SIG-M5 treated with dmso at 0.1 percent for 504 hours (cell line): ENCODE data around the gene MARK3.
"Not testable (repeated sequence)": the region's sequence is repeated elsewhere in the genome, so short reads cannot be mapped to it uniquely, and the experiment has no call there.

Source experiments
- DNase-seq: peaks from one replicate; lab custom pipeline; 2025; ENCODE audit not compliant: unreplicated experiment; lab: John Stamatoyannopoulos, UW

MARK3 gene

GRCh38 chr14:103510724-103511693 is 125.8 kb downstream of the MARK3 start:
- DNase-seq: no peak

DNA sequence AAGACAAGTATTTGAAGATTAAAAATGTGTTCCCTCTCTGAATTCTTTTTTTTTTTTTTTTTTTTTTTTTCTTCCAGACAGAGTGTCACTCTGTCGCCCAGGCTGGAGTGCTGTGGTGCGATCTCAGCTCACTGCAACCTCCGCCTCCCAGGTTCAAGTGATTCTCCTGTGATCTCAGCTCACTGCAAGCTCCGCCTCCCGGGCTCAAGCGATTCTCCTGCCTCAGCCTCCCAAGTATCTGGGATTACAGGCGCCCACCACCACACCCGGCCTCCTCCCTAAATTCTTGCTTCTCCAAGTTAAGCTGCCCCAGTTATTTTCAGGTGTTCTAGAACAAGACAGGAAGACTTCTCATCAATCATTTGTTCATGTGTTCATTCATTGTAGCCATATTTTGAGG is 127.0 kb downstream of the MARK3 start:
- DNase-seq: not testable (repeated sequence)

DNA sequence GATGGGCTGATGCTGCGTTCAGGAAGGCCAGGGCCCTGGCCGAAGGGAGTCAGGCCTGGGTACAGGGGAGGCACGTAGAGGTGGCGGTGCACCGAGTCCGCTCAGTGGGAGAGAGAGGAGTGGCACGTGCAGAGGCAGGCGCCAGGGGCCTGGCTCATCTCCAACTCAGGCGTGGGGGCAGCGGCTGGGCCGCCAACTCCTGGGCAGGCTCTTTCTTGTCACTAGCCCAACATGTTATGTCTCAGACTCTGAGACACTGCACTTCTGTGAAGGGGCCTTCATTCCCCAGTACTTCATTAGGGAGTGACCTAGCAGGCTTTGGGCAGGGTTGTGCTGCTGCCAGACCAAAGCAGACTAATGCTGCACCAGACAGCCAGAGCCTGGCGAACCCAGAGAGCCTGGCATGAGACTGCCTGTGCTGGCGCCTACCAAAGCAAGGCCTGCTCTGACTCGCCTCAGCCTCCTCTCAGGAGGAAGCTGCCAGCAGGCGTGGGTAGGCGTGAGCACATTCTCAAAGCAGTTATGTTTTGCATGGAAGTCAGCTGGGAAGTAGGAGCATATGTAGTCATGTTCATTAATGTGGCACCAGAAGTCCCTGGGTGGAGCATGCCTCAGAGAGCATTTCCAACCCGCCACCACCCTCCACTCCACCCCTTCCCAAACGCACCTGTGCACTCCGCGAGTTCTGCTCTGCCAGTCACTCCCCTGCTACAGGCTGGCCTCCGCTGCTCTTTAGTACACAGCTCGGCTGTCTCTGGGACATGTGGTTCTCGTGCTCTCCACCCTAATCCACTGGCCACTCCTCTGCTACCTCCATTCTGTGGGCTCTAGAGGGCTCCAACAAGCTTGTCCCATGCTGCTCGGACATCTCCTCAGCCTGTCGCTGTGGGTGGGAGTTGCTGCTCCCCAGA is 127.7 kb downstream of the MARK3 start:
- DNase-seq: no peak

DNA sequence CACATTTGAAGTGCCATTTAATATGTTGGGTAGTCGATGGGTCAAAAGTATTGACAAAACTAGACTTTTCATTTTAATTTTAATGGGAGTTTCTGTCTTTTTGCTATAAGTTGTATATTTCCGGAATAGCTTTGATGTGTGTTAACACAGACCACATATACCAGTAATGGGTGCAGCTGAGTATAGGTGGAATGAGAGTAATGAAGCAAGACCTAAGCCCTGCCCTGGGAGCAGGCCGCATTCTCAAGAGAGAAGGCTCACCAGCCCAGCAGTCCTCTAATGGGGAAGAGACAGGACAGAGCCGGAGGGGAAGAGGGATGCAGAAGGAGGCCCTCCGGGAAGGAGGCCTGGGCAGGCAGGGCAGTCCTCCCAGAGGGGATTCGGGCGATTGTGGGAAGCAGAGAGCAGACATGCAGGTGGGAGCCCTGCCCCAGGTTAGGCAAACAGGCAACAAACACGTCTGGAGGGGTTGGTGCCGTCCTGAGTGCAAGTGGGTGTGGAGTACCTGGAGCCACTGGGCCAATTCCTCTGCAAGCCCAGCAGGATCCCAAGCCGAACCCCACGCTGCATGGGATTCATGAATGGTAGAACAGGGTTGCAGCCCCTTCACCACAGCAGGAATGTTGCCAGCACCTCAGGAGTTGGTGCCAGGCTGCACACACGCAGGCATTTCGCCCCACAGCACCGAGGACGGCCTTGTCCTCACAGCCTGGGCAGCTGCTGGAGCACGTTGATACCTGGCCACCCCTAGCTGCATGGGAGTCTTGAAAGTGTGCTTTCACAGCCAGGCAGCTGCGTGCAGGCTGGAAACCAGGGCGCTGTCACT is 129.6 kb downstream of the MARK3 start:
- no peak for DNase-seq

DNA sequence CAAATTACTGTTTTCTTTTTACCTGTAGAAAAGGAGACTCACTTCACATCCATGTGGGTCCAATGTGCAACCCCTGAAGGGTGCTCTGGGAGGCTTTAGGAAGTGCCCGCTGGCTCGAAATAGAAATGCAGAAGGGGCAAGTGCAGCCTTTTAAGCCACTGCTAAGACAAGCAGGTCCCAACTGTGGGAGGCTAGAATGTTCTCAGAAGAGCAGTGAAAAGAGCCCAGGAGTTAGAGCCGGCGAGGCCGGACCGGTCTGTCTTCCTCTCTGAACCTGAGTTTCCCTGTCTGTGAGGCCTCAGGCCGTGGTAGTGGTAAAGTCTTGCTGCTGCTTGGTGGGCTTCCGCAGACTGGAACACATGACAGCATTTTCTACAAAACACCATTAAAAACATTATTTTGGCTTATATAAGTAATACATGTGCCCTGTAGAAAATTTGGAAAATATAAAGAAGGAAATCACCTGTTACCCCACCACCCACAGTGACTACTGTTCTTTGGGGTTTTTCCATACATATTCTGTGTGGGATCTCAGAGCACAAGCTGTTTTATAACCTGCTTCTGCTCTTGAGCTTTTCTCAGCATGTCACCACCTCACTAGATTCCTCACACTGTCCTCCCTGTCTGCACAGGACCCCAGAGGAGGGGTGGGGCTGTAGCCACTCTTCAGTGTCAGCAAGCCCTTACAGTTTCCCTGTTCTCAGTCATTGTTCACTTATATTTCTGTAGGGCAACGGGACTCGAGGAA is 131.4 kb downstream of the MARK3 start:
- no peak for DNase-seq

DNA sequence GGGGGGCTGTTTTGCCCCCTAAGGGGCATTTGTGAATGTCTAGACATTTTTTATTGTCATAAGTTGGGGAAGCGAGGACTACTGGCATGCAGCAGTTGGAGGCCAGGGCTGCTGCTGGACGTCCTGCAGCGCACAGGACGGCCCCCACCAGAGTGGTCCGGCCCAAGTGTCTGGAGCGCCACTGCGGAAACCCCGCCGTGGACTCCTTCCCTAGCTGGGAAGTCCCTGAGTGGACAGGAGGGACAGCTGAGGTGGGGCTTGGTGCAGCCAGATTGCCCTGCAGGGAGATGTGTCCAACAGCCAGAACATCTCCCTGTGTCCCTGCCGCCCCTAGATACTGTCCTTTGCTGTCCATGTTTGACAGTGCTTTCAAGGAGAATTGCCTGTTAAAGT is 132.0 kb downstream of the MARK3 start:
- DNase-seq: no peak

DNA sequence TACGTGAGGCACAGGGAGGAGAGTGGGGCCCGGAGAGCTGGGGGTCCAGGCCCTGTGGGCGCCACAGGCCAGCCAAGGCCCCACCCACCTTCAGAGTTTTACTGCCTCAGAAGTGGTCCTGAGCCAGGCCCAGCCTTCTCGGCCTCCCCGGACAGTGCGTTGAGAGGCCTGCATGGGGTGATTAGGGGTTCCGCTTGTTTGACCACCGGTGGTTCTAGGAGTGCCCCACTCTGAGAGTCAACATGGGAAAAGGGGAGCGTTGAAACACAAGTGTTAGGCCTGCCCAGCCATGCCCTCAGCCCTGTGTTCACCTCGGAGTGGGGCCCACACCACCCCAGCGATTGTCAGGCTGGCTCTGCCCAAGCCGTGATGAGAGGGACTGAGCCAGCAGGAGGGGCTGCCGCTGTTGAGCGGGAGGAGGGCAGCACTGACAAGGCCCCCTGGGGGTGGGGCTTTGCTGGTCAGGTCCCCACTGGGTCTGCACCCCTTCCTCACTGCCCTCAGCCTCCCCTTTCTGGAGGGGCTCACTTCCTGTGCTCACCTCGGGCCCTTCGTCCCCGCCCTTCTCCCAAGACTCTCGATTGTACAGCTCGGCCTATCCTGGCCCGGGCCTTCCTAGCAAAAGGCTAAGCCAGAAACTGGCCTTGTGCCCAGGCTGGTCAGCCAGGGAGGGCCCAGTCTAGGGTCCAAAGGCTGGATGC is 132.7 kb downstream of the MARK3 start:
- DNase-seq: no peak

- no peak for DNase-seq
Observed at GRCh38 chr14:103518422-103519042, 133.3 kb downstream of the MARK3 start.

- no peak for DNase-seq
Observed at GRCh38 chr14:103519043-103519836, 134.0 kb downstream of the MARK3 start.

- no peak for DNase-seq
Observed at GRCh38 chr14:103519837-103520212, 134.6 kb downstream of the MARK3 start.

GRCh38 chr14:103520269-103520656 is 135.0 kb downstream of the MARK3 start:
- DNase-seq: no peak

DNA sequence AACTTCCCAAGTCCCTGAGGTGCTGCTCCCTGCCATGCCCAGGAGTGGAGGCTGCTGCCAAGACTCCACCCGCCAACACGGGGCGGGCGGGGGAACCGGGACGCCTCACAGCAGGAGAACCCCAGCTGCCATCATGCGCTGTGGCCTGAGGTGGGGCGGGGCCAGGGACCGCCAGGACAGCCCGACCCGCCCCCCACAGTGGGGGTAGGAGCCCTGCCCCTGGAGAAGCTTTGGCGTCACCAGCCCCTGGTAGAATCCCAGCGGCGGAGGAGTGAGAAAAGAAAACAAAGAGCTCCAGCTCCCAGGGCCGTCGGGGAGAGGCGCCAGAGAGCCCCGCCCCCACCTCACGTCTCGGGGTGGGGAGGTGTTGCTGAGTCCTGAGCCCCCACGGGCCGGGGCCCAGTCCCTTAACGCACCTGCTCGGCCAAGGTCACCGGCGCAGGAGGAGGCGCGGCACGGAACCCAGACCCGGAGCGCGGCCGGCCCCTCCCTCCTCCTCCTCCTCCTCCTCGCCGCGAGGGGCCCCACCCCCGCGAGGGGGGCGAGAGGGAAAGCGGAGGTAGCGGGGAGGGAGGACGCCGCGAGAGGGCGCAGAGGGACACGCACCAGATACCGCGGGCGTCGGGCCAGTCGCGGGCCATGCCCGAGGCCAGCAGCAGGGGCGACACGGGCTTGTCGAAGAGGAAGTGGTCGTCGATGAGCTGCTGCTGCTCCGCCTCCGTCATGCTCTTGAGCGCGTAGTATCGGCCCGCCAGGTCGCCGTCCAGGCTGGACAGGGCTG is 135.6 kb downstream of the MARK3 start:
- DNase-seq: peak; percentile 74

DNA sequence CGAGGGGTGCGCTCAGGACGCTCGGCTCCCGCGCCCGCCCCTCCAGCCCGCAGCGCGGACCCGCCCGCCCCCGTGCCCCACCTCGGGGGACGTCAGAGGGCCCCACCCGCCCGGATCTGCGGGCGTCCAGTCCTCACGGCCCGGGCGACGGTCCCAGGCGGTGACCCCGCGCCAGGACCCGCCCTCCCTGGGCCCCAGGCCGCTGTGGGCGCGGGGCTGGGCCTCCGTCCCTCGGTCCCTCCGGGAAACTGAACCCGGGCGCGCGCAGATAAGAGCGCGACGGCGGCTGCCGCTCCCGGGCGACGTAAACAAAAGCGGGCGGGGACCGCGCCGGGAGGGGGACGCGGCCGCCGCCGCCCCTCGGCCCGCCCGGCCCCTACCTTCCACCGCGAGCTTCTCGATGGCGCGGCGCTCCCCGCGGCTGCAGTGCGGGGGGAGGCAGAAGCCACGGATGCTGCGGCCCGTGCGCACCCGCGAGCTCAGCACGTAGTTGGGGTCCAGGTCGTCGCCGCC is 136.3 kb downstream of the MARK3 start:
- DNase-seq: no peak

- no peak for DNase-seq
Observed at GRCh38 chr14:103521951-103522563, 136.8 kb downstream of the MARK3 start.

DNA sequence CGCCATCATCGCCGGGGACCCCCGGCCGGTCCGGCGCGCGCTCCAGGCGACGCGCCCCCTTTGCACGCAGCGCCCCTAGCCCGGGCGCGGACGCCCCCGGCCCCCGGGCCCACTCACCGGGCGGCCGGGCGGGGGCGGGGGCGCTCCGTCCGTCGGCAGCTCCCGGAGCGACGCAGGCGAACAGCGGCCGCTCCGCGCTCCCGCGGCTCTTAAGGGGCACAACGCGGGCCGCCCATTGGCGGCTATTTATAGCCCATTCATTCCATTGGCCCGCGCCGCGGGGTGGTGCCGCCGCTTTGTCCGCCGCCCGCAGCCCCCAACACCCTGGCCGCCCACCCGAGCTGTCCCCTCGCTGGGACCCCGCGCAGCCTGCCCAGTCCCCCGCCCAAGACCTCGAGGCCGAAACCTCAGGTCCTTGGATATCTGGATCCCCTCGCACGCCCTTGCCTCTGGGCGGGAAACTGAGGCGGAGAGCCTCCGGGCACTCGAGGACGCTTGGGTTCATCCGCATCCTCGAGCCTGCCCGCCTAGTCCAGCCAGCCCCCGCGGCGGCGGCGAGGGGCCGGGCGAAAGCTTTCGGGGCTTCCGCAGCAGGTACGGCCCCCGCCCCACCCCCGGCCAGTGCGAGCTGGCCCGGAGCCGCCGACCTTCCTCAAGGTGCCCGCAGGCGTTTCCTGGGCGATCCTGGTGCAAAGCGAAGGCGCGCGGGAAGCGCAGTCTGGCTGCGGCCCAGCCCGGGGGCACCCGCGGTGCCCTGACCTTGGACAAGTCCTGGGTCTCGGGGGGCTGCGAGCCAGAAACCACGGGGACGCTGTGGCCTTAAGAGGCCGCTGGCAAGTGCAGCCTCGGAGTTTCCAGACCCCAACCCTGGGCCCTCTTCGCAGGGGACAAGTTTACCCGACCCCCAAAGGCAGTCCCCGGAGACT is 137.7 kb downstream of the MARK3 start, which contains the start of gene CKB:
Gene CKB, minus strand, starts transcription at position 182 of the 926 bp plus-strand sequence. CDS start 337 bp downstream, outside the sequence.
- DNase-seq: no peak

DNA sequence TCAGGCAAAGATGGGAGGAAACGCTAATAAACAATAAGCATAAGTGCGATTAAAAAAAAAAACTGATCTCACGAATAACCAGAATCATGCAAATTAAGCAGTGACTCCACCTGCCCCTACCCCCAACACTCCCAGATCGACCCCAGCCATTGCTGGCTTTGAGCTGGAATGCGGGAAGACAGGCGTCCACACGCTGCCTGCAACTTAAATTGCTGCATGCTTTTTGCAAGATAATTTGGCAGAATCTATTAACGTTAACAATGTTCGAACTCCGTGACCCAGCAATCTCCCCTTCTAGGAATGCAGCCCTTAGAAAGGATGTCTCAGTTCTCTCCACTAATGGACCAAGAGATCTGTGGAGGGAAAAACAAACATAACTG is 138.3 kb downstream of the MARK3 start:
- no peak for DNase-seq
